NT2/D1 (cell line): ENCODE data around the gene MAP3K5.

Source experiments
- DNase-seq: peaks from one replicate; pipeline ENCODE4 v3.0.0-alpha.2; 2011; ENCODE audit warnings: low read depth, low spot score
- H3K27me3 ChIP-seq: 2 replicates; pipeline ENCODE4 v1.6.0; 2011; ENCODE audit warnings: mild to moderate bottlenecking; ENCODE audit not compliant: insufficient read length, insufficient read depth
- H3K36me3 ChIP-seq: 2 replicates; pipeline ENCODE4 v1.6.1; 2011; ENCODE audit warnings: mild to moderate bottlenecking, low read length, mixed read lengths; ENCODE audit not compliant: insufficient read depth, insufficient read length
- H3K4me1 ChIP-seq: 2 replicates; pipeline ENCODE4 v1.5.1; 2011; ENCODE audit not compliant: insufficient read depth, insufficient read length
- H3K4me3 ChIP-seq: 2 replicates; pipeline ENCODE4 v1.5.1; 2011; ENCODE audit warnings: low read depth; ENCODE audit not compliant: insufficient read length
- H3K9ac ChIP-seq: 2 replicates; pipeline ENCODE4 v1.6.0; 2011; ENCODE audit warnings: low read depth; ENCODE audit not compliant: insufficient read length
- H3K9me3 ChIP-seq: 2 replicates; pipeline ENCODE4 v1.5.1; 2011; ENCODE audit warnings: mild to moderate bottlenecking, low read length; ENCODE audit not compliant: insufficient read depth
- SUZ12 ChIP-seq: IDR thresholded peaks from 2 replicates; pipeline ENCODE4 v1.6.1; 2011; ENCODE audit not compliant: insufficient read length, insufficient read depth; ENCODE audit errors: extremely low read depth
- YY1 ChIP-seq: IDR thresholded peaks from 2 replicates; pipeline ENCODE4 v1.6.1; 2011; ENCODE audit not compliant: insufficient read length, insufficient read depth
- ZNF274 ChIP-seq: IDR thresholded peaks from 2 replicates; pipeline ENCODE4 v1.6.1; 2011; ENCODE audit warnings: mild to moderate bottlenecking, low read depth, low read length

MAP3K5 gene

DNA sequence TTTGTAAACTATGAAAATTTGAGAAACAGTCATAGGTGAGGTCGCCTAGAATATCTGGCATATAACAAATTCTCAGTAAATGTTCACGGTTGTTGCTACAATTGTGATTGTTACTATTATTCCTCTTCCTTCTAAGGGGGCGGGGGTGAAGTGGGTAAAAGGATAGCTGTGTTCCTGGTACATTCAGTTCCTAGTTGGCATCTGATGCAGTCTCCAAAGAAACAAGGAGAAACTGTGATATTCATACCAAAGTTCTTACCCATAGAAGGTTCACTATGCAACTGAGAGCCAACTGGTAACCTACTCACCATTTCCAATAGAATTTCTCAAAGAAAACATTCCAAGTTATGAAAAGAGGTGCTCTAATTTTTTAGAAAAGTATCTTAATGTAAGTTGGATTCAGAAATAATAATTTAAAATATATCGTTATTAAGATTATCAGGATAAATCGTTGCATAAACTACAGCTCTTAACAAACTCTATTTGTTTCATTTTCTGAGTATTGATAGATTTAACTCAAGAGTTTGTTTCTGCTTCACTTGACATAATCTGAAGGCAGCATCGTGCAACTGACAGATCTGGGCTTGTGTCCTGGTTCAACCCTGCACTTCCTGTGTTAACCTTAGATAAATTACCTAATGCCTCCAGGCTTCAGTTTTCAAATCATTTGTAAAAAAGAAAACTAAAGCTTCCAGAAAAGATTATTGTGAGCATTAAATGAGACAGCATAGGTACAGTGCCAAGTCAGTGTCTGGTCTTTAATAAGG, 228.7 kb downstream of the MAP3K5 start:
- no peaks in the 10 kb centered on the region for H3K36me3 ChIP-seq
- no peaks in the 10 kb centered on the region for H3K9me3 ChIP-seq
- H3K27me3 ChIP-seq: no peaks in the 10 kb centered on the region
- H3K9ac ChIP-seq: no peak overlapping the region
- H3K4me3 ChIP-seq: no peak overlapping the region
- TF ChIP-seq ZNF274 (no peak), YY1 (no peak), SUZ12 (no peak)
- DNase-seq: no peak
- no peaks in the 10 kb centered on the region for H3K4me1 ChIP-seq

GRCh38 chr6:136562211-136562610, 230.1 kb downstream of the MAP3K5 start:
- H3K4me3 ChIP-seq: no peak overlapping the region
- no peaks in the 10 kb centered on the region for H3K4me1 ChIP-seq
- no peak overlapping the region for H3K9ac ChIP-seq
- H3K36me3 ChIP-seq: no peaks in the 10 kb centered on the region
- no peak for DNase-seq
- H3K27me3 ChIP-seq: no peaks in the 10 kb centered on the region
- no peaks in the 10 kb centered on the region for H3K9me3 ChIP-seq
- TF ChIP-seq YY1 (no peak), ZNF274 (no peak), SUZ12 (no peak)

DNA sequence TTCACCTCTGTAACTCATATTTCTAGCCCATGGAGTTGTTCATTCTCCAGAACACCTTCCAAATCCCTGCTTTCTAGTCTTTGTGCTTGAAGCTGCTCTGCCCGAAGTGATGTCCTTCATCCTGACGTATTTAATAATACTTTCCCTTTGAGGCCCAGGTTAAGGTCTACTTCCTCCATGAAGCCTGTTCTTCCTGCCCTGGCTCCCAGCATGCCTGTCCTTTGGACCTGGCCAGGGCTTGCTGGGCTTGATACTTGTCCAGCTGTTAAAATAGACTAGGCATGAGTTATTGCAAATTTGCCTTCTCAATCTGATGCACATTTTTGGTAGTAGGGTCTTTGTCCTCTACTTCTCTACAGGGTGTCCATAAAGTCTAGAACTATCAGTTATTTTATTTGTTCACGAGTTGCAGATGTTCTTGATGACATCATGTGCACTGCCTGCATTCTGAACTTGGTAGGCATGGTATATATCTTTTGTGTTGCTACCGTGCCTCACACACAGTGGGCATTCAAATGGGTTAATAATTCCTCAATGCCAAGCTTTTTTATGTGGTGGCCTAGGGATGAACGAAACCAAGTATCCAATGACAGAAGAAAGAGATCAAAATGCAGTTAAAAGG, 239.0 kb downstream of the MAP3K5 start:
- Histone ChIP-seq H3K4me3 (no peak overlapping the region), H3K9ac (no peak overlapping the region), H3K4me1 (peaks cover 4% of the 10 kb centered on the region), H3K36me3 (no peaks in the 10 kb centered on the region), H3K9me3 (no peaks in the 10 kb centered on the region), H3K27me3 (peaks cover 55% of the 10 kb centered on the region)
- no peak for DNase-seq
- no peak for TF ChIP-seq YY1
- TF ChIP-seq ZNF274: no peak
- TF ChIP-seq SUZ12: no peak

GRCh38 chr6:136552054-136552453, 240.2 kb downstream of the MAP3K5 start:
- DNase-seq: no peak
- TF ChIP-seq ZNF274: no peak
- no peak for TF ChIP-seq SUZ12
- no peak for TF ChIP-seq YY1

GRCh38 chr6:136551103-136551502, 241.2 kb downstream of the MAP3K5 start:
- DNase-seq: no peak
- Histone ChIP-seq H3K9me3 (no peaks in the 10 kb centered on the region), H3K4me3 (no peak overlapping the region), H3K4me1 (peaks cover 4% of the 10 kb centered on the region), H3K27me3 (peaks cover 58% of the 10 kb centered on the region), H3K9ac (no peak overlapping the region), H3K36me3 (no peaks in the 10 kb centered on the region)
- TF ChIP-seq SUZ12: no peak
- no peak for TF ChIP-seq ZNF274
- no peak for TF ChIP-seq YY1

More at GRCh38 chr6:136552054-136552453, 240.2 kb downstream of the MAP3K5 start:
- Histone ChIP-seq H3K9me3 (no peaks in the 10 kb centered on the region), H3K4me3 (no peak overlapping the region), H3K9ac (no peak overlapping the region), H3K4me1 (peaks cover 4% of the 10 kb centered on the region), H3K27me3 (peaks cover 58% of the 10 kb centered on the region), H3K36me3 (no peaks in the 10 kb centered on the region)

GRCh38 chr6:136550330-136551071, 241.8 kb downstream of the MAP3K5 start, which contains the start of gene MAP7:
MAP7 (minus strand) TSS chr6:136550422; CDS start chr6:136550408, 14 bp downstream.
- Histone ChIP-seq H3K27me3 (peaks cover 58% of the 10 kb centered on the region), H3K9me3 (no peaks in the 10 kb centered on the region), H3K9ac (peak within 1 kb of the TSS; percentile 64), H3K36me3 (no peaks in the 10 kb centered on the region), H3K4me1 (peaks cover 4% of the 10 kb centered on the region), H3K4me3 (peak within 1 kb of the TSS; percentile 49)
- DNase-seq: peak; percentile 42
- TF ChIP-seq SUZ12: no peak
- no peak for TF ChIP-seq ZNF274
- TF ChIP-seq YY1: no peak

DNA sequence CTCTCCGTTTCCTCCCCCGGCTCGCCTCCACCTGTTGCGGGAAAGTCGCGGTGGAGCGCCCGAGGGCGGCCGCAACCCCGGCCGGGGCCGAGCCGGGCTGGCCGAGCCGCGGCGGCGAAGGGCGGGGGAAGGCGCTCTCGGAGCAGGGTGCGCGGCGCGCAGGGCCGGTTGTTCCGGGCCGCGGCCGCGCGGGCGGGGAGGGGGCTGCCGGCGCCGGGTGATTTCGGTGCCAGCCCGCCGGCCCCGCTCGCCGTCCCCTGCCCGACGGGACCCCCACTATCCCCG, 242.3 kb downstream of the MAP3K5 start:
- H3K27me3 ChIP-seq: peaks cover 55% of the 10 kb centered on the region
- H3K9ac ChIP-seq: peak overlapping the region; percentile 64
- H3K4me3 ChIP-seq: peak overlapping the region; percentile 49
- H3K36me3 ChIP-seq: no peaks in the 10 kb centered on the region
- peaks cover 4% of the 10 kb centered on the region for H3K4me1 ChIP-seq
- DNase-seq: no peak
- no peak for TF ChIP-seq SUZ12
- TF ChIP-seq ZNF274: no peak
- TF ChIP-seq YY1: no peak
- H3K9me3 ChIP-seq: no peaks in the 10 kb centered on the region
